ENCODE results near the gene TMEM263. TPM values are rescaled to one million over a fixed set of nuclear protein-coding genes. Genes with fewer than 3 reads are reported as not detected.

Gene TMEM263
- total RNA-seq, 4 donors from 2014 or later: 36.1 to 48.1 (median 42.0) TPM

GRCh38 chr12:107019546-107019945 lies 63.8 kb downstream of the TMEM263 start:
- TF ChIP-seq POLR2A (IDR thresholded peaks at IDR 0.05) (no peak), EP300 (IDR thresholded peaks at IDR 0.05) (no peak), POLR2AphosphoS5 (IDR thresholded peaks at IDR 0.05) (no peak), CTCF (IDR thresholded peaks at IDR 0.05) (no peak)
- Histone ChIP-seq H3K4me1 (no peaks in the 10 kb centered on the region), H3K27ac (no peak overlapping the region), H3K27me3 (no peaks in the 10 kb centered on the region), H3K36me3 (peaks cover 0 to 24% of the 10 kb centered on the region in 2 donors), H3K9me3 (no peaks in the 10 kb centered on the region), H3K4me3 (no peak overlapping the region)
- ATAC-seq: no peak
- 93 to 100% methylated on average over 1 to 2 of the region's 2 CpGs for WGBS, 2 donors (ENCODE audit: low coverage in 1 of 2)

Other genes starting within 250 kb of the TMEM263 start
- gene RIC8B, start 181.2 kb upstream of the TMEM263 start, total RNA-seq: 10 to 100 TPM; 13.3 to 18.4 (median 15.6) TPM
- gene MTERF2, start 31.2 kb downstream of the TMEM263 start, total RNA-seq: 10 to 100 TPM; 22.5 to 35.0 (median 29.4) TPM
- gene CRY1, start 137.6 kb downstream of the TMEM263 start, total RNA-seq: 10 to 100 TPM; 23.7 to 51.2 (median 40.1) TPM

All from gastroesophageal sphincter (tissue), 4 donors.